Panc1 (cell line): Measurements from ENCODE around the gene HDAC3.

Experiments
- CTCF ChIP-seq: fragments of 450-650 bp; IDR thresholded peaks from 2 replicates; pipeline ENCODE4 v1.5.1; 2017; ENCODE audit warnings: mild to moderate bottlenecking
- SIN3A ChIP-seq: IDR thresholded peaks from 2 replicates; pipeline ENCODE4 v1.6.1; 2012; ENCODE audit warnings: low read depth, mild to moderate bottlenecking, low read length, moderate library complexity, borderline replicate concordance; ENCODE audit not compliant: insufficient read depth

- TF ChIP-seq SIN3A (no peak), CTCF (peak; percentile 65; the same call in 1 of the 2 replicates)
These were observed 1.2 kb upstream of the HDAC3 start for GRCh38 chr5:141637767-141638419.
